ENCODE results near the gene COL28A1.

Gene COL28A1

GRCh38 chr7:7452119-7452518 is 83.6 kb downstream of the COL28A1 start:
- no peak for DNase-seq

DNA sequence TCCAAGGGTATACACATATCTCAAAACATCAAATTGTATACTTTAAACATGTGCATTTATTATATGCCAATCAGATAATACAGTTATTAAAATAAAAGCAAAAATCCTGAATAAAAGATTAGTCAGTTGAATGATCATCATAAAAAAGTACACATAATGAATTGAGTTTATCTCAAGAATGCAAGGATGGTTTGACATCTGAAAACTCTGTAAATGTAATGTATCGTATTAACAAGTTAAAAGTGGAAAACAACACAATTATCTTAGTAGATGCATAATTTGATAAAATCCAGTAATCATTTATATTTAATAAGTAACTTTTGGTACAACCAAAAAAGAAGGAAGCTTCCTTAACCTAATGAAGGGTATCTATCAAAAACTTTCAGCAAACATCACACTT is 86.6 kb downstream of the COL28A1 start:
- no peak for DNase-seq

GRCh38 chr7:7446616-7447015 is 89.1 kb downstream of the COL28A1 start:
- DNase-seq: no peak

- no peak for DNase-seq
These were observed 91.8 kb downstream of the COL28A1 start for GRCh38 chr7:7443806-7444350.

- DNase-seq: no peak
These were observed 96.1 kb downstream of the COL28A1 start for GRCh38 chr7:7439564-7439963.

DNA sequence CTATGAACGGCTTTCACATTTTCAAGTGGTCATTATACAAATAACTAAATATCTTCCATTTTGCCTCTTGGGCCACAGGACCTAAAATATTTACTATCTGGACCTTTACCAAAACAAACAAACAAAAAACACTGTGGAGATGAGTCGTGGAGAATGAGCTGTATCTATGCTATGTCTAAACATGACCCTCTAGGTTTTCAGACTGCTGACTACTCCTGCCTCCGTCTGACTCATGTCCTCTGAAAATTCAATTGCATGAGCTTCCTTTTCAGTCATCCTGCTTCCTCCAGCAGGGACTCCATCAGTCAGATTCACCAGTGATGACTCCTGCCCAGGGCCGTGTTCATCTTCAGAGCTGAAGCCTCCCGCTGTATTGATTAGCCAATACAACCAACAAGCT is 96.8 kb downstream of the COL28A1 start:
- DNase-seq: peak; percentile 81

DNA sequence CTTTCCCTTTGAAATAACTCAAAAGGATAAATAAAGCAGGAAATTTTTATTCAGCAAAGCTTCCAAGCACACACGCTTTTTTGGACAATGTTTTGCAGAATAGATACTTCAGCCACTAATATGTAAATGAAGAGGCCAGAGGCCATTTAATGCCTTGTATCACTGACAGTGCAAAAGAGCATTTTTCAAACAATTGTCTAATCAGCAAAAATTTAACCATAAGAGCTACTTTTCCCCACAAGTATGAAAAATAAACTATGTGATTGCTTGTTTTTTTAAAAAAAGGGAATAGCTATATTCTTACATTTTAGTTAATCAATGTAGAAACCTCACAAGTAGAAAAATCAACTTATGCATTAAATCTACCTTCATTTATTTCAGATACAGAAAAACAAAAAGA is 99.7 kb downstream of the COL28A1 start:
- no peak for DNase-seq

- DNase-seq: no peak
These were observed 101.3 kb downstream of the COL28A1 start for GRCh38 chr7:7434329-7434728.

GRCh38 chr7:7433811-7434210 is 101.9 kb downstream of the COL28A1 start:
- DNase-seq: no peak

GRCh38 chr7:7432979-7433378 is 102.7 kb downstream of the COL28A1 start:
- DNase-seq: no peak

GRCh38 chr7:7428806-7429205 is 106.9 kb downstream of the COL28A1 start:
- DNase-seq: no peak

GRCh38 chr7:7427363-7427762 is 108.3 kb downstream of the COL28A1 start:
- no peak for DNase-seq

DNA sequence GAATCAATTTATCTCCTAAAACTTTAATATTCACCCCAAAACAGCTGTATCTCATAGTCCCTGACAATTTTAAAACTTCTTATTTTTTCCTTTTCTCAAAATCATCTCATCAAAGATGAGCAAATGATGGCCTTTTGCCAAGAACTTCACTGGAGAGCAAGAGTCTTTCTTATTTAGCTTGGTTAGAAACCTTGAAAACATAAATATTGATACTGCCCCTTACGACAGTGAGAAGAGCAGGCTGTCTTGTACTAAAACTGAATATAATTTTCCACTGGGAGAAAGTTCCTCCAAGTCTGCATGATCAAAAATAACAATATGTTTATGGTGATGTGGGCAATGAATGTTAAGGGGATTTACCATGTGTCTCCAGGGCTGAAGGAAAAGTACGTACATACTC is 109.0 kb downstream of the COL28A1 start:
- DNase-seq: no peak

GRCh38 chr7:7425321-7425720 is 110.4 kb downstream of the COL28A1 start:
- DNase-seq: no peak

DNA sequence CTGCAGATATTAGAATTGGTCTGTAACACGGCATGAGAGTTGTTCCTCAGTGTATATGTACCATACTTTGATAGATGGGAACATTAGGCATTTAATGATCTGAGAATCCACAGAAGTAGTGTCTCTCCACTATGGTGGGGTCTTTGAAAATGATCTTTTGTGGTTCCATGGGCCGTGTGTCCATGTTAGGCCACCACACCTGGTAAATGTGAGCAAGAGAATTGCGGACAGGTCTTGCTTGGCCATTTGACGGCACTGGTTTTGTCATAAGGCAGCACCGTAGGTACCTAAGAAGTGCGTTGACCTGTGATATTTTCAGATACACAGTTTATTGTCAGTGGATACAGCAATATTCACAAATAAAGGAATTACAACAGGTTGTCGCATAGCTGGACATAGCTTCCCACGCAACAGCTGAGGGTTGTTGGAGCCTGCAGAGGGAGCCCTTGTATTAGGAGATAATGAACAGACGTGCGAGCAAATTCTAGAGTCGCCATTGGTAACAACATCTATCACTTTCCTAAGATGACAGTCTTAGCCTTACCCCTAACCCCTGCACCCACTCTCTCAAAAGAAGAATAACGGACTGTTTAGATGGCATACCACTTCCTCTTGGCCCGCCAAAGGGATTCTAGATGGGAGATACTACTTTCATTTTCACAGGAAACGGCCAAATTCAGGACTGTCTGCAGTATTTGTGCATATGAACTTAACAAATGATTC is 111.4 kb downstream of the COL28A1 start:
- DNase-seq: peak; percentile 33

- DNase-seq: no peak
These were observed 113.0 kb downstream of the COL28A1 start for GRCh38 chr7:7422641-7423040.

- DNase-seq: no peak
These were observed 113.8 kb downstream of the COL28A1 start for GRCh38 chr7:7421826-7422225.

- DNase-seq: no peak
These were observed 116.7 kb downstream of the COL28A1 start for GRCh38 chr7:7418997-7419396.

DNA sequence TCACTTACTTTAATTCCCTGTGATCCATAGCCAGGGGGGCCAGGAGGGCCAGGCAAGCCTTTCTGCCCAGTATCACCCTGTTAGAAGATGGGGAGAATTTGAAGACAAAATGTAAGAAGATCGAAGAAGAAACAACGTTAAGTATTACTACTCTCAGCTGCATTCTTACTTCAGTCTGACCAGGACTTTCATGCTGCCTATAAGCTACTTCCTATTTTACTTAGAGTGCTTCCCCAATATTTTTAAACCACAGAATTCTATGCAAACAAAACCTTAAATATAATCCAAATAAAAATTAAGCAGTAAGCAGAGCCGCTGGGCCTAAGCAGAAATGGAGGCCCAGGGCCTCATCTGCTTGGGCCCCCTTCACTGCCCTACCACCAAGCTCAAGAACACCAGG is 117.8 kb downstream of the COL28A1 start:
- DNase-seq: no peak

GRCh38 chr7:7417414-7417813 is 118.3 kb downstream of the COL28A1 start:
- no peak for DNase-seq

DNA sequence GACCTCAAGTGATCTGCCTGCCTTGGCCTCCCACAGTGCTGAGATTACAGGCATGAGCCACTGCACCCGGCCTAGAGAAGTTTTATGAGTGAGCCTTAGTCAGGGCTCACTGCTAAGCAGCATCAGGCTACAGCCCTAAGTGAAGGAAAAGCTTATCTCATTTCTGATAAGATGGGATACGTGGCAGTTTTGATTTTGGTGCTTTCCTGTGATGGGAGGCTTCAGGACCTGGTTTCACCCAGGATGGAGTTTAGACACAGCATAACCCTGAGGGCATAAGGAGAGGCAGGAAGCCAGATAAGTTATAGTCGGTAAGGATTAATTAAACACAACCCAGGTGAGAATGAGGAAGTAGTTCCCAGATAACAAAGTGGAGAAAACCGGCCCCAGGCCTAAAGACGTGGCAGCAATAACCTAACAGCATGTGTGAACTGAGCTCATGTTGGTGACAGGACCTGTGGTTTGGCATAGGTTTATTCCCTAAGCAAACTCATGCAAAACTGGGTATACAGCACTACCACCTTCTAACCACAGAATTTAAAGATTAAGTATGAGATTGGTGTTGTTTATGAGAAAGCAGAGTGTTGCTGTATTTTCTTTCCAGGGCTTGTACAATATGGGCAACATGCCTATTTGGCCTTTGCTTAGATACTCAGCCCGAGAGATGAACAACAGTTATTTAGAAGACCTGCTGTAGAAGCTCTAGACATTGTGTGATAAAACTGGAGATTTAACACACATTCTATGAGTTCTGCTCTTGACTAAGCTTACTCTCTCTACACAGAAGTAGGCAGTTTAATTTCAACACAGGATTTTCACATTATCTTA is 119.4 kb downstream of the COL28A1 start:
- DNase-seq: no peak

DNA sequence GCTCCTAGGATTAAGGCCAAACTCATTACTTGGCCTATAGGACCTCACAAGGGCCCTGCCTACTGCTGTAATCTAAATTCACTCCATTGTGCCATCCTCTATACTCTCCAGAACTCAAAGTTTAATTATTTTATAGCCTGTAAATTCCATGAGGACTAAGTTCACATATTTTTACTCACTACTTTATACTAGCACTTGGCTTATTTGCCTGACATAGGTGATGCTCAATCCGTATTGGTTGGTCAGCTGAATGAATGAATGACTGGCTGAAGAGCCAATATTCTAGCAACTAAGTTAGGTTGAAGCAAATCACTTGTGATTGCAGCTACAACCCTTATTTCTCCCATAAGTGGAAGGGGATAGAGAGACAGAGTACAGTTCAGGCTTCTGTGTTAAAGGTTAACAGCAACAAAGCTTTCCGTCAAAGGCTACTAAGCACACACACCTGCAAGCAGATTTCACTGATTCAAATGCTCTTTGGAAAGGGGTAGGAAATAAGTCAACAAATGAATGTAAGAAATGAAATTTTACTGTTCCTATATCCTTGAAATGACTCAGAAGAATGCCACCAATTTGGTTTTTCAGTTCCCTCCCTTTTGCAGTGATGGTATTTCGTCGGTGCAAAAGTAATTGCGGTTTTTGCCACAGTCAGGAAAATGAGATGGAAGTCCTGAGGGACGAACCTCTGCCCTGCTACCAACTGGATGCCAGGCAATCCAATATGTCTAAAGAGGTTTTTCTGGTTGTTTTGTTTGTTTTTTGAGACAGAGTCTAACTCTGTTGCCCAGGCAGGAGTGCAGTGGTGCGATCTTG is 120.7 kb downstream of the COL28A1 start:
- DNase-seq: no peak

Measured in T1000 (cell line).